CD4-positive, alpha-beta T cell treated with Interleukin-1 beta for 1 hour (primary cell): ENCODE measurements around the gene IGFBP4.

Source experiments
- DNase-seq, 2 donors: peaks; one replicate each; pipeline ENCODE4 v3.0.0-alpha.2; 2020 to 2022

IGFBP4 gene

GRCh38 chr17:40457369-40457768, 14.1 kb downstream of the IGFBP4 start:
- no peak for DNase-seq

DNA sequence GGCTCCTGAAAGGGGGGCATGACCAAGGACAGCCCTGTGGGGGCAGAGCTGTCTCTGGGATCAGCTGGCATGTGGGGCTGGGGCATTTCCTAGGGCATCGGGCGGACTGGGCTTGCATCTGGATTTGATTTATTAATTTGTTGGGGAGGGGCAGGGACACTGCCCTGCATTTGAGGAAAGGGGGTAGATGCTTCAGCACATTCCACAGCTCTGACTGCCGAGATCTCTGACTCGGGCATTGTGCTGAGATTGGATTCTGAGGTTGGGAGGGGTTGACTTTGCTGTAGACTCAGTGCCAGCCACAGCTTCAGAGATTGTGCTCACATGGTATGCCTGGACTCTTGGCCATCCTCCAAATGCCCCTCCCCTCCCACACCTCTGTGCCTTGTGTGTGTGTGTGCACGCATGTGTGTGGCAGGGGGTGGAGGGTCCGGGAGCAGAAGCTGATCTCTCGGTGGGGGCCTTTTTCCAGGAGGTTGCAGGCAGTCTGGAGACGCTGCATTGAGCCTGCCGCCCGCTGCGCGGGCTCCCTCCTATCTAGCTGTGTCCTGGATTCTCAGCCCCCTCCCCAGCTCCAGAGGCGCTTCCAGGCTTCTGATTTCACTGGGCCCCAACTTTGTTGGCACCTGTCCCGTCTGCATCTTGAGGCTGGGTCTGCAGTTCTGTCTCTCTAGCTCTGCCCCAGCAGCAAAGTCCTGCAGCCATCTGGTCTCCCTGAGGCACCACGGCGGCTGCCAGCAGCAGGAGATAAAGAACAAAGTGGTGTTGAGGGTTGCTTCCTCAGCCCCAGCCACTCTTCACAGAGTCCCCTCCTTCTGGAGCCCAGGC, 14.9 kb downstream of the IGFBP4 start:
- DNase-seq, result no peak

DNA sequence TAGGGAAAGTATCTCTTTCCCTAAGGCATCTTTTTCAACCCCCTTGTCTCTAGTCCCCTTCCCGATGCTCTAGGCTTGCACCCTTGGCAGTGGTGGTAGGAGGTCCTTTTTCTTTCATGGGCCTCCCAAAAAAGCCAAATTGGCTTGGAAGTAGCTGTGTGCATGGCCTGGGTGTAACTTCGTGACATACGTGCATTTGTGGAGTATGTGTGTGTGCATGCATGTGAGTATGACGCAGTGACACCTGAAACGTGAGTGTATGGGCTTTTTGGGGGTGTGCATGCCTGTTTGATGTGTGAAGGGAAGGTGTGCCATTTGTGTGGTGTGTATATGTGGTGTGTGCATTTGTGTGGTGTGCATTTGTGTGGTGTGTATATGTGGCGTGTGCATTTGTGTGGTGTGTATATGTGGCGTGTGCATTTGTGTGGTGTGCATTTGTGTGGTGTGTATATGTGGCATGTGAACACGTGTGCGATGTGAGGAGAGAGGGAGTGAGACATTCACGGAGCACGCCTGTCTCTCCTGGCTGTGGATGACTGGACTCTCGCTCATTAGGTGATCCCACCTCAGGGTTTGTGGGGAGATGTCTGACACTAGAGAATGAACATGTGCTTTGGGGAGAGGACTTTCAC, 15.7 kb downstream of the IGFBP4 start:
- DNase-seq, result no peak

GRCh38 chr17:40459636-40460603, 16.7 kb downstream of the IGFBP4 start:
- DNase-seq, result no peak

DNA sequence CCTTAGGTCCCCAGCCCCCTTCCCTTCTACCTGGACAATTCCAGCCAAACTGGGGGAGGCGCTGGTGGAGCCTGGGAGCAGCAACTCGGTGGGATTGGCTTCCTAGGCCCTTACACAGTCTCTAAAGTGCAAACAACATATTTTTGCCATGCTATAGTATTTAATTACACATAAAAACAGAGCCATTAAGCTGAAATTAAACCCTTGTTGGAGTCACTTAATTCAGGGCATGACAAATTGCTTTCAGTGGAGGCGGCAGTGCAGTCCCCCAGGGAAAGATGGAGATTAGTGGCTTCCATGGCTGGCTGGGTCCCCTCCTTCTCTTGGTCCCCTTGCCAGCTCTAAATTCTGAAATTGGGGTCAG, 17.3 kb downstream of the IGFBP4 start:
- DNase-seq, result no peak

DNA sequence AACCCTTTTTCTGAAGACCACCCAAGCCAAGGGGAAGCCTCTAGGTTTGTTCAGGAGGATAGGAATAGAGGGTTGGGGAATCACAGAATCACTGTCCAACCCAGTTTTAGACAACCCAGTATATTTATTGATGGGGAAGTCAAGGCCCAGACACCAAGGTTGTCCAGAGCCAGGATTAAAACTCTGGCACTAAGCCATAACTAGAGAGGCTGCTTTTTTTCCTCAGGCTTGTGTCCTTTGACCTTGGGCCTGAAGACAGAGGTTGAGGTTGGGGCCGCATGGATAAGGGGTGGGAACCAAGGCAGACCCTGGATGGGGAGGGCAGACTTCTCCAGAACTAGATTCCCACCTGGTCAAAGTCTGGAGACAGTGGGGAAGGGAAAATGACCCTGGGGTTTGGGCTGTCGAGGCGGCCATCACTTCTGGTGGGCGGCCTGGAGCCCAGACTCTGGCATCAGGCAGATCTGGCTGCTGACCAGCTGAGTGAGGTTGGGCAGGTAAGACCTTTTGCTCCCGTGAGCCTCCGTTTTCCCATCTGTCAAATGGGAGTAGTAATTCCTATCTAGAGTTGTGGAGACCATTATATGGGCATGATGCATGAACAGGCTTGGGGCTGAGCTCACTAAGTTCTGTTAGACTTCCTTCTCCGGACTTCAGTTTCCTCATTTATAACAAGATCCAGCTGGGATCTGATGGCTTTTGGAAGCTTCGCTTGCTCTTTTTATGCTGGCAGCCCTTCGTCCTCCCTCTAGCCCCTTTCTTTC, 17.9 kb downstream of the IGFBP4 start:
- DNase-seq, result no peak

DNA sequence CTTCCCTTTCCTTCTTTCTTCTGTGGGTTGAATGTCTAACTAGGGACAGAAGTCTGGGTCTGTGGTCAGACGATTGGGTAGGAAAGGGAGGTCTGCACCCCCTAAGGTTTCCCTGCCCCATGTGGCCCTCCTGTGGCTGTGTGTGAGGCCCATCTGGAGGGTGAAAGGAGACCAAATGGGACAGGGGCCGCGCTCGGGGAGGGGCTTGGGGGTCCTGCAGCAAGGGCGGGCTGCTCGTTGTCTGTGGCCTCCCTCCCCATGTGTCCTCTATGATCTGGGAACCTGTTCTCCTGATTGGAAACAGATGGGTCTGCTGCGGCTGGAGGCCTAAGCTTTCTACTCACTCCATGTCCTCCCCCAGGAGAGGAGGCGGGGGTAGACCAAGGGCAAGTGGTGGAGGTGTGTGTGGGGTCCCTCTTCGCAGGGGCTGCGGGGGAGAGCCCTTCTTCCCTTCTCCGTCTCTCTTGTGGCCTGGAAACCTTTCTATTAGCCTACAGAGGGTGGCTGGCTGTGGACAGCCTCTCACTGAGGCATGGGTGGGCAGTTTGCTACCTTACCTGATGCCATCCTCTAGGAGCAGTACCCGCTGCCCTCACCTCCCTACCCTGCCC, 18.6 kb downstream of the IGFBP4 start:
- no peak for DNase-seq

- no peak for DNase-seq
Observed at GRCh38 chr17:40462343-40463121, 19.3 kb downstream of the IGFBP4 start.

DNA sequence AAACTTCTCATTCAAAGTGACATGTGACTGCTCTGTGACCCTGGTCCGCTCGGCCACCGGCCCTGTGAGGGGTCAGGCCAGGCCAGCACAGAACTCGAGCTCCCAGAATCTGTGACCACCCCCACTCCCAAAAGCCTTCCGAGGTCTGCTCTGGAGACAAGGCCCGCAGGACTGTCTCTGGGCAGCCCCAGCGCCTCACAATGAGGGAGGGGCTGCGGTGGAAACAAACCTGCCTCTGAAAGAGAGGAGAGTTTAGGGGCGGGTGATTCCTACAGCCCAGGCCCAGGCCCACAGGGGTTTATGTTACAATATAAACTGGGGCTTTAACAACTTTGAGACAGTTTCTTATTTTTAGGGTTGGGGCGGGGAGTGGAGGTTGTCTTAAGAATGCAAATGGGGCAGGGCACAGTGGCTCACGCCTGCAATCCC, 19.9 kb downstream of the IGFBP4 start:
- DNase-seq, result no peak

DNA sequence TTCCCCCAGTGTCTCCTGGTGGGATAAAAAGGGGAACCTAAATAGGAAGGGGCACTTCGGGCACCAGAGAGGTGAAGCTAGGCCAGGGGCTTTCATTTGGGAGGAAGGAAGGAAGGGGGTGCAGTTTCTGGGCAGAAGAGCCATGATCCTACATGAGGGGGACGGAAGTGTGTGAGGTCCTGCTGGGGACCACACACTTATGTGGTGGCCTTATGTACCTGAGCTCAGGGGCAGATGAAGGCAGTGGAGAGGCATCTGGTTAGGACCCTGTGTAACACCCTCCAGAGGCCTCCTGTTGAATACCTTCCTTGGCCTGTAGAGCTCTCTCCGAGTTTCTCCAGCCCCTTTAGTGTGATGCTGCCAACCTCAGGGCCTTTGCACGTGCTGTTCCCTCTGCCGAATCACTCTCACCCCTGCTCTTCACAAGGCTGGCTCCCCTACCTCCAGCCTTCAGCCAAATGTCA, 21.2 kb downstream of the IGFBP4 start:
- DNase-seq, result no peak

GRCh38 chr17:40466298-40466971, 23.2 kb downstream of the IGFBP4 start:
- no peak for DNase-seq

GRCh38 chr17:40467281-40467867, 24.1 kb downstream of the IGFBP4 start:
- no peak for DNase-seq

DNA sequence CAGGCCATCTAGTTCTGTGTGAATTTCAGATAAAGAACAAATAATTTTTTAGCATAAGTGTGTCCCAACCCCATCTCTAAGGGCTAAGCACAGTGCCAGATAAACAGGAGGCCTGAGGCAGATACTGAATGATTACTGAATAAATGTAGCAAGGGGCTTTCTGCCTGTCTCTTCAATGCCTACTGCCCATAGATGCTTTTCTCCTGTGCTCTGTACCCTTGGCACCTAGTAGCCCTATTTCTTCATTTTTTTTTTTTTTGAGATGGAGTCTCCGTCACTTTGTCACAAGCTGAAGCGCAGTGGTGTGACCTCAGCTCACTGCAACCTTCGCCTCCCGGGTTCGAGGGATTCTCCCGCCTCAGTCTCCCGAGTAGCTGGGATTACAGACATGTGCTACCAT, 25.3 kb downstream of the IGFBP4 start:
- no peak for DNase-seq

- no peak for DNase-seq
Observed at GRCh38 chr17:40469805-40470675, 26.8 kb downstream of the IGFBP4 start.

DNA sequence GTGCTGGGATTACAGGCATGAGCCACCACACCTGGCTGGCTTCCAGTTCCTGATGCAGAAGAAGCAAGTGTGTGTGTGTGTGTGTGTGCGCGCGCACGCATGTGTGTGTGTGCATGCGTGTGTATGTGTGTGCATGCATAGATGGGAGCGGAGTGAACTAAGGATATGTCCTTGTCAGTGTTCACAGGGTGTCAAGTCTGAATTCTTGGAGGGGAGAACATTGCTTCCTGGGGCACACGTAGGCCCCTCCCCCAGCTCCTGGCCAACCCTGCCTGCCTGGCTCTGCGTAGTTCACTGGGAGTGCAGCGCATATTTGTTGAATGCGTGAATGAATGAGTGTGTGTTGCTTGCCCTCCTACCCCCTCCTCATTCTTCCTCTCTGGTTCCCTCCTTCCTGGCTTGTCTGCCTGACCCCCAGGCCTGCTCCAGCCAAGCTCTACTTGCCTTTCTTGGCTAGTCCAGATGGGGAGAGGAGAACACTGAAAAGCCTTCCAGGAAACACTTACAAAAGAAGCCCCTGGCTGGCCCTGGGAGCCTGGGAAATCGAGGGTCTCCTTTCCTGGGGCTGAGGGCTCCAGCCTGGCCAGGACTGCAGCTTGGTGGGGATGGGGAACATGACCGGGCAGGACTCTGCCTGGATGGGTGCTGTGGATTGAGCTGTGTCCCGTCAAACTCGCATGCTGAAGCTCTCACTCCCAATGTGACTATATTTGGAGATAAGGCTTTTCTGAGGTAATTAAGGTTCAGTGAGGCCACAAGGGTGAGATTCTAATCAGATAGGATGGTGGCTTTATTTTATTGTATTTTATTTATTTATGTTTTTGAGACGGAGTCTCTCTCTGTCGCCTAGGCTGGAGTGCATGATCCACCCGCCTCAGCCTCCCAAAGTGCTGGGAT, 27.9 kb downstream of the IGFBP4 start:
- DNase-seq, result no peak

DNA sequence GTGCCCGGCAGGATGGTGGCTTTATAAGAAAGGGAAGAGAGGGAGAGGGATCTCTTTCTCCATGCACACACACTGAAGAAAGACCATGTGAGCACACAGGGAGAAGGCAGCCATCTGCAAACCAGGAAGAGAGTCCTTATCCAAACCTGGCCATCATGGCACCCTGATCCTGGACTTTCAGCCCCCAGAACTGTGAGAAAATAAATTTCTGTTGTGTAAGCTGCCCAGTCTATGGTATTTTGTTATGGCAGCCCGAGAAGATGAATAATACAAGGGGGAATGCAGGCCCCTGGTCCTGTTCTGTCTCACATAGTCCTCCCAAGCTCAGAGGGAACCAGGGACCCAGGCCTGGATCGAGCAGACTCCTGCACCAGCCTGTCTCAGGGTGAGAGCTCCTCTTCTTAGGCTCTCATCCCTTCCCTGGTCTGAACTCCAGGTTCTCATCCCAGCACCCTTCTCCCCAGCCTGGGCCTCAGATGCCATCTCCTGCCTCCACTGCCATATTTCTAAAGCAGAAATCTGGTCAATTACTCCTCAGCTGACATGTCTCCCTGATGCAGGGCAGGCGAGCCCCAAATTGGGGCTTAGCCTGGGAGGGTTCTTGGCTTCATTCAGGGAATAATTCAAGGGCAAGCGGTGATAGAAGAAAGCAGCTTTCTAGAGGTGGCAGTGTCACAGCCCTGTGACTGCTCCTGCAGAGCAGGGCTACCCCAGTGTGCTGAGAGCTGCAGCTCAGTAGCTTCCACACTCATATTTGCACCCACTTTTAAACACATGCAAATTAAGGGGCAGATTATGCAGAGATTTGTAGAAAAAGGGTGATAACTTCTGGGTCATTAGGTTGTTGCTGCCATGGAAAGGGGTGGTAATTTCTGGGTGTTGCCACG, 28.8 kb downstream of the IGFBP4 start:
- DNase-seq, result no peak
